Prostate gland (tissue), 2 donors: ENCODE measurements around the gene CYB5RL.

Experiments used
- POLR2A ChIP-seq: fragments of 450-650 bp; IDR thresholded peaks from one replicate; pipeline ENCODE4 v1.6.1; 2016; ENCODE audit warnings: antibody characterized with exemption, mild to moderate bottlenecking
- TF ChIP-seq, protein P1 (sequence below), 4 experiments: fragments of 200-600 bp in 2 of 4; fragments of 450-650 bp in 2 of 4; sonication (generic) in 2 of 4; IDR thresholded peaks; 1 replicate in 3 of 4; 2 replicates in 1 of 4; pipeline ENCODE4 v1.5.1; 2016 to 2019; ENCODE audit warnings: antibody characterized with exemption in 4 of 4, mild to moderate bottlenecking in 2 of 4, moderate library complexity in 2 of 4

DNA sequence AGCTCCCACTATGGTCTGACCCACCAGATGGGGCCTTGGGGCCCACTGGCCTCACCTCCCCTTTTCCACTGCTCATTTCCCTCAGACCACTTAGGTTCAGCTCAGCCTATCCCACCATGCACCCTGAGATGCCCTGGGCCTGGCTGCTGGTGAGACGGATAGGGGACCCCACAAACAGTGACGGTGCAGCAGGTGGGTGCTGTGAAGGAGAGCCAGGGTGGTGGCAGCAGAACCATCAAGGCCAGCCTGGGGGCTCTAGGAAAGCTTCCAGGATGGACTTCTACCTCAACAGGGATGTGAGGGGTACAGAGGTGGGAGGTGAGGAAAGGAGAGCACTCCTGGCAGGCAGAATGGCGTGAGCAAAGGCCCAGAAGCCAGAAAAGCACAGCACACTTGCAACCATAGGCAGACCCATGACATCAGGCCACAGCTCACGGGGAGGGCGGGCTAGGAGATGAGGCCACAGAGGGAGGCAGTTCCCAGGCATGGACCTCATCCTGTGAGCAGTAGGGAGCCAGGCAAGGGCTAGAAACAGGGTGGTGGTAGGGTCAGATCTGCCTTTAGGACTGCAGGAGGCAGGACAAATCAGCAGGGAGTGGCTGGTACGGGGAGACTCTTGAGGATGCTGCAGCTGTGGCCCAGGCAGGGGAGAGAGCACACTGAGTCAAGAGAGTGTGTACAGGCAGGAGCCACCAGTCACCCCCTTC, 23.1 kb downstream of the CYB5RL start:
- TF ChIP-seq, protein P1, sequence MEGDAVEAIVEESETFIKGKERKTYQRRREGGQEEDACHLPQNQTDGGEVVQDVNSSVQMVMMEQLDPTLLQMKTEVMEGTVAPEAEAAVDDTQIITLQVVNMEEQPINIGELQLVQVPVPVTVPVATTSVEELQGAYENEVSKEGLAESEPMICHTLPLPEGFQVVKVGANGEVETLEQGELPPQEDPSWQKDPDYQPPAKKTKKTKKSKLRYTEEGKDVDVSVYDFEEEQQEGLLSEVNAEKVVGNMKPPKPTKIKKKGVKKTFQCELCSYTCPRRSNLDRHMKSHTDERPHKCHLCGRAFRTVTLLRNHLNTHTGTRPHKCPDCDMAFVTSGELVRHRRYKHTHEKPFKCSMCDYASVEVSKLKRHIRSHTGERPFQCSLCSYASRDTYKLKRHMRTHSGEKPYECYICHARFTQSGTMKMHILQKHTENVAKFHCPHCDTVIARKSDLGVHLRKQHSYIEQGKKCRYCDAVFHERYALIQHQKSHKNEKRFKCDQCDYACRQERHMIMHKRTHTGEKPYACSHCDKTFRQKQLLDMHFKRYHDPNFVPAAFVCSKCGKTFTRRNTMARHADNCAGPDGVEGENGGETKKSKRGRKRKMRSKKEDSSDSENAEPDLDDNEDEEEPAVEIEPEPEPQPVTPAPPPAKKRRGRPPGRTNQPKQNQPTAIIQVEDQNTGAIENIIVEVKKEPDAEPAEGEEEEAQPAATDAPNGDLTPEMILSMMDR (IDR thresholded peaks at IDR 0.05): no peak
- no peak for TF ChIP-seq POLR2A
